Activated T-helper 17 cell treated with anti-CD3 and anti-CD28 coated beads, Interleukin-2, amount 50 U/mL, for 72 hours (primary cell): Measurements from ENCODE around the gene TMEM141. TPM values are rescaled to one million over a fixed set of nuclear protein-coding genes. Genes with fewer than 3 reads are reported as not detected.
A peak's percentile ranks its signal among the peaks of the same experiment; 100 is the strongest.

Experiments
- ATAC-seq: fragments of 150-1000 bp; cut with Tn5 transposase; replicated peaks from 2 replicates; pipeline ENCODE4 v1.10.0; 2021; ENCODE audit warnings: mild to moderate bottlenecking, moderate library complexity
- H3K27ac Mint-ChIP-seq: one replicate; pipeline ENCODE4 v1.8.0; 2022; ENCODE audit warnings: mixed read lengths
- H3K27me3 Mint-ChIP-seq: one replicate; pipeline ENCODE4 v1.8.0; 2022; ENCODE audit warnings: mixed read lengths
- H3K36me3 Mint-ChIP-seq: one replicate; pipeline ENCODE4 v1.8.0; 2022; ENCODE audit warnings: low read depth, mild to moderate bottlenecking, mixed read lengths
- H3K4me1 Mint-ChIP-seq: one replicate; pipeline ENCODE4 v1.8.0; 2022; ENCODE audit warnings: mixed read lengths
- H3K4me3 Mint-ChIP-seq: one replicate; pipeline ENCODE4 v1.8.0; 2022; ENCODE audit warnings: mild to moderate bottlenecking, mixed read lengths
- H3K9me3 Mint-ChIP-seq: one replicate; pipeline ENCODE4 v1.8.0; 2022; ENCODE audit warnings: mixed read lengths
- total RNA-seq, 2 donors: library from RNA; stranded (reverse); gene quantifications; one replicate each; pipeline ENCODE4 v1.2.3, GENCODE V29; 2022

TMEM141 gene
- total RNA-seq, 2 donors from 2014 or later: 30.1 to 30.7 TPM

- Mint-ChIP-seq H3K27me3 (no peaks in the 10 kb centered on the region), H3K4me1 (peaks cover under 1% of the 10 kb centered on the region), H3K27ac (no peak overlapping the region), H3K9me3 (no peaks in the 10 kb centered on the region), H3K36me3 (peaks cover 3% of the 10 kb centered on the region), H3K4me3 (no peak overlapping the region)
- no peak for ATAC-seq
These were observed 12.7 kb downstream of the TMEM141 start for GRCh38 chr9:136803551-136804508.

GRCh38 chr9:136804509-136805206 lies 13.5 kb downstream of the TMEM141 start:
- Mint-ChIP-seq H3K4me3 (no peak overlapping the region), H3K9me3 (no peaks in the 10 kb centered on the region)

GRCh38 chr9:136805207-136805740 lies 14.1 kb downstream of the TMEM141 start:
- Mint-ChIP-seq H3K4me1 (peaks cover 4% of the 10 kb centered on the region), H3K27ac (no peak overlapping the region)
- ATAC-seq: no peak

More at GRCh38 chr9:136804509-136805206, 13.5 kb downstream of the TMEM141 start:
- H3K36me3 Mint-ChIP-seq: peaks cover 11% of the 10 kb centered on the region
- no peak for ATAC-seq
- H3K4me1 Mint-ChIP-seq: peaks cover 4% of the 10 kb centered on the region
- no peaks in the 10 kb centered on the region for H3K27me3 Mint-ChIP-seq
- H3K27ac Mint-ChIP-seq: no peak overlapping the region

GRCh38 chr9:136806067-136806466 lies 14.9 kb downstream of the TMEM141 start:
- H3K9me3 Mint-ChIP-seq: no peaks in the 10 kb centered on the region
- H3K27ac Mint-ChIP-seq: peak overlapping the region; percentile 87
- H3K27me3 Mint-ChIP-seq: no peaks in the 10 kb centered on the region
- peak overlapping the region; percentile 81 for H3K4me3 Mint-ChIP-seq
- no peak for ATAC-seq
- peaks cover 21% of the 10 kb centered on the region for H3K36me3 Mint-ChIP-seq
- H3K4me1 Mint-ChIP-seq: peaks cover 4% of the 10 kb centered on the region

More at GRCh38 chr9:136805207-136805740, 14.1 kb downstream of the TMEM141 start:
- no peak overlapping the region for H3K4me3 Mint-ChIP-seq
- H3K27me3 Mint-ChIP-seq: no peaks in the 10 kb centered on the region
- no peaks in the 10 kb centered on the region for H3K9me3 Mint-ChIP-seq
- peaks cover 17% of the 10 kb centered on the region for H3K36me3 Mint-ChIP-seq

GRCh38 chr9:136806631-136807201 lies 15.6 kb downstream of the TMEM141 start:
- Mint-ChIP-seq H3K27me3 (no peaks in the 10 kb centered on the region), H3K27ac (peak overlapping the region; percentile 87), H3K4me1 (peaks cover 4% of the 10 kb centered on the region), H3K36me3 (peaks cover 23% of the 10 kb centered on the region), H3K4me3 (peak overlapping the region; percentile 81), H3K9me3 (no peaks in the 10 kb centered on the region)
- no peak for ATAC-seq

- Mint-ChIP-seq H3K9me3 (no peaks in the 10 kb centered on the region), H3K27ac (peak within 1 kb of the TSS; percentile 87), H3K27me3 (no peaks in the 10 kb centered on the region), H3K4me1 (peaks cover 4% of the 10 kb centered on the region), H3K4me3 (peak within 1 kb of the TSS; percentile 92), H3K36me3 (peaks cover 24% of the 10 kb centered on the region)
- ATAC-seq: peak; percentile 92
These were observed 16.3 kb downstream of the TMEM141 start, which contains the start of gene RABL6 for GRCh38 chr9:136807281-136808074. RABL6 (plus strand) TSS chr9:136807948; CDS start chr9:136808197, 249 bp downstream.

GRCh38 chr9:136808075-136808805 lies 17.1 kb downstream of the TMEM141 start:
- Mint-ChIP-seq H3K9me3 (no peaks in the 10 kb centered on the region), H3K4me3 (peak overlapping the region; percentile 92), H3K27ac (peak overlapping the region; percentile 80), H3K36me3 (peaks cover 31% of the 10 kb centered on the region), H3K4me1 (peaks cover 9% of the 10 kb centered on the region), H3K27me3 (no peaks in the 10 kb centered on the region)
- peak; percentile 25 for ATAC-seq

- Mint-ChIP-seq H3K4me1 (peaks cover 11% of the 10 kb centered on the region), H3K36me3 (peaks cover 37% of the 10 kb centered on the region), H3K27me3 (no peaks in the 10 kb centered on the region), H3K27ac (peak overlapping the region; percentile 80), H3K4me3 (peak overlapping the region; percentile 92), H3K9me3 (no peaks in the 10 kb centered on the region)
- no peak for ATAC-seq
These were observed 17.6 kb downstream of the TMEM141 start for GRCh38 chr9:136808806-136809158.

GRCh38 chr9:136814725-136815421 lies 23.7 kb downstream of the TMEM141 start:
- no peak overlapping the region for H3K4me3 Mint-ChIP-seq
- H3K27me3 Mint-ChIP-seq: no peaks in the 10 kb centered on the region
- H3K9me3 Mint-ChIP-seq: no peaks in the 10 kb centered on the region
- H3K27ac Mint-ChIP-seq: peak overlapping the region; percentile 58
- H3K4me1 Mint-ChIP-seq: peaks cover 16% of the 10 kb centered on the region
- ATAC-seq: no peak
- H3K36me3 Mint-ChIP-seq: peaks cover 67% of the 10 kb centered on the region

- Mint-ChIP-seq H3K4me3 (no peak overlapping the region), H3K4me1 (peaks cover 16% of the 10 kb centered on the region), H3K36me3 (peaks cover 63% of the 10 kb centered on the region), H3K27me3 (no peaks in the 10 kb centered on the region), H3K27ac (peak overlapping the region; percentile 58), H3K9me3 (no peaks in the 10 kb centered on the region)
- no peak for ATAC-seq
These were observed 24.3 kb downstream of the TMEM141 start for GRCh38 chr9:136815422-136815782.

GRCh38 chr9:136820971-136821825 lies 30.1 kb downstream of the TMEM141 start:
- Mint-ChIP-seq H3K4me3 (no peak overlapping the region), H3K9me3 (no peaks in the 10 kb centered on the region), H3K4me1 (peaks cover 4% of the 10 kb centered on the region), H3K27me3 (no peaks in the 10 kb centered on the region), H3K27ac (no peak overlapping the region), H3K36me3 (peaks cover 45% of the 10 kb centered on the region)
- ATAC-seq: no peak
